GM12892 (cell line): Measurements from ENCODE around the gene OSBPL6.

Experiments used
- POLR2AphosphoS5 ChIP-seq: IDR thresholded peaks from 2 replicates; pipeline ENCODE4 v1.6.1; 2011; ENCODE audit warnings: low read depth, low read length, control low read depth
- TAF1 ChIP-seq: IDR thresholded peaks from 2 replicates; pipeline ENCODE4 v1.6.1; 2011; ENCODE audit warnings: low read depth, mild to moderate bottlenecking, control low read depth, low read length, borderline replicate concordance

DNA sequence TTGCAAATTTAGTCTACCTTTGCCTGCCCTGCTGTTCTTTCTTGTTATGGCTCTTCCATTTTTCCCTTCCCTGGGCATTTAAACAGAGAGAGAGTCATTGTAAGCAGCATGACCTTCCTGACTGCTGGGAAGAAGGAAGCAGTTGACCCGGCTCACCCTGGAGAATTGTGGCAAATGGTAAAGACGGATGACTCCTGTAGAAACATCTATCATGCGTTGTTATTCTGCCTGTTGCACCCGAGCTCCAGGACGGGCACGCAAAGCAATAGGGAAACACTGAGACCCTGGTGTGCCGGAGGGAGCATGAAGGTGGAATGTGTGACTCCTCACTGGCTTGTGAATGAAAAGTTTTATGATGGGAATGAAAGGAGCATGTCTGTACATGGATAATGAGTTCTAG, 113.3 kb downstream of the OSBPL6 start:
- TF ChIP-seq POLR2AphosphoS5 (no peak), TAF1 (no peak)
